Measurements from ENCODE around the gene CPA5. TPM values are rescaled to one million over a fixed set of nuclear protein-coding genes. Genes with fewer than 3 reads are reported as not detected.

Gene CPA5
- total and polyA plus RNA-seq, 10 of the 15 experiments (the other 5 are each of a cell fraction or from before 2014, with no cell fraction given), result 0.06 to 0.52 (median 0.29) TPM; not detected in 2

GRCh38 chr7:130397051-130397757 lies 52.6 kb downstream of the CPA5 start:
- POLR2A ChIA-PET, result interaction anchor here (0.6 to 0.7 kb wide), 2 partner anchors 318 to 466 kb away, joined by 3 to 8 read pairs; no protein-coding TSS in a partner anchor
- CTCF ChIA-PET, result interaction anchor here (0.7 kb wide), 1 partner anchor 434 kb away, joined by 3 read pairs; no protein-coding TSS in a partner anchor

More at GRCh38 chr7:130397051-130397757, 52.6 kb downstream of the CPA5 start:
- Histone ChIP-seq H3K27ac (ENCODE audit: control insufficient read depth, insufficient read depth) (no peak overlapping the region), H3K27me3 (replicated peaks in 1 of 2; ENCODE audit: control insufficient read depth in 2 of 2, insufficient read depth in 2 of 2, low read length in 1 of 2) (no peaks in the 10 kb centered on the region), H3K9ac (ENCODE audit: control insufficient read depth, insufficient read depth, low read length) (no peak overlapping the region), H3K4me1 (ENCODE audit: control insufficient read depth, insufficient read depth, low read length) (peaks cover 15% of the 10 kb centered on the region), H3K36me3 (ENCODE audit: control insufficient read depth in 2 of 2, insufficient read depth in 2 of 2, low read length in 1 of 2) (0 out of 4 replicates have a peak, but pooled peaks cover 0 to 4% of the 10 kb centered on the region in 2 experiments), H2AFZ (ENCODE audit: control insufficient read depth, low read depth, low read length) (no peak overlapping the region), H3K9me3 (replicated peaks; ENCODE audit: control insufficient read depth, insufficient read depth, low read length) (no peaks in the 10 kb centered on the region), H3K4me2 (ENCODE audit: control insufficient read depth, insufficient read depth) (no peak overlapping the region), H3K4me3 (no peak overlapping the region), H4K20me1 (ENCODE audit: control insufficient read depth, insufficient read depth) (no peaks in the 10 kb centered on the region), H3K79me2 (ENCODE audit: control insufficient read depth, insufficient read depth, low read length) (no peaks in the 10 kb centered on the region)
- intact Hi-C loops (cut with micrococcal nuclease; ENCODE audit: unreplicated experiment), result no loop called here
- no peak for ATAC-seq
- RAD21 ChIA-PET (ENCODE audit: unreplicated experiment), result interaction anchor here (0.7 kb wide), 1 partner anchor 63 kb away, joined by 3 read pairs; no protein-coding TSS in a partner anchor
- TF ChIP-seq ETV6 (conservative IDR thresholded peaks at IDR 0.05 in 1 of 2, IDR thresholded peaks at IDR 0.05 in 1 of 2; ENCODE audit: borderline replicate concordance in 1 of 2, low read depth in 1 of 2), result no peak
- TF ChIP-seq BMI1 (IDR thresholded peaks at IDR 0.05; ENCODE audit: borderline replicate concordance), result no peak
- no peak for TF ChIP-seq SREBF1 (IDR thresholded peaks at IDR 0.05; ENCODE audit: low read length)
- TF ChIP-seq, protein P1, sequence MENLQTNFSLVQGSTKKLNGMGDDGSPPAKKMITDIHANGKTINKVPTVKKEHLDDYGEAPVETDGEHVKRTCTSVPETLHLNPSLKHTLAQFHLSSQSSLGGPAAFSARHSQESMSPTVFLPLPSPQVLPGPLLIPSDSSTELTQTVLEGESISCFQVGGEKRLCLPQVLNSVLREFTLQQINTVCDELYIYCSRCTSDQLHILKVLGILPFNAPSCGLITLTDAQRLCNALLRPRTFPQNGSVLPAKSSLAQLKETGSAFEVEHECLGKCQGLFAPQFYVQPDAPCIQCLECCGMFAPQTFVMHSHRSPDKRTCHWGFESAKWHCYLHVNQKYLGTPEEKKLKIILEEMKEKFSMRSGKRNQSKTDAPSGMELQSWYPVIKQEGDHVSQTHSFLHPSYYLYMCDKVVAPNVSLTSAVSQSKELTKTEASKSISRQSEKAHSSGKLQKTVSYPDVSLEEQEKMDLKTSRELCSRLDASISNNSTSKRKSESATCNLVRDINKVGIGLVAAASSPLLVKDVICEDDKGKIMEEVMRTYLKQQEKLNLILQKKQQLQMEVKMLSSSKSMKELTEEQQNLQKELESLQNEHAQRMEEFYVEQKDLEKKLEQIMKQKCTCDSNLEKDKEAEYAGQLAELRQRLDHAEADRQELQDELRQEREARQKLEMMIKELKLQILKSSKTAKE (IDR thresholded peaks at IDR 0.05; ENCODE audit: low read depth, poor library complexity, severe bottlenecking), result no peak
- no peak for TF ChIP-seq SMAD5 (IDR thresholded peaks at IDR 0.05; ENCODE audit: low read depth)
- TF ChIP-seq CUX1 (IDR thresholded peaks at IDR 0.05; ENCODE audit: insufficient replicate concordance, low read depth, low read length), result no peak
- no peak for TF ChIP-seq IRF5 (IDR thresholded peaks at IDR 0.05; ENCODE audit: borderline replicate concordance)
- in situ Hi-C loops (cut with MboI), result no loop called here
- no peak for DNase-seq (ENCODE audit: low read depth, low spot score)
- 89% methylated on average over 6 of the region's 7 CpGs for WGBS (ENCODE audit: insufficient coverage, insufficient replicate concordance, low lambda C conversion rate, missing lambda C conversion rate)
- SMC1A ChIA-PET (ENCODE audit: uncharacterized antibody, unreplicated experiment), result no interaction called here
- FAIRE-seq, result no peak
- BruUV-seq (replicated peaks), result no TSS peak

Measured in GM12878 (cell line).